SK-N-SH (cell line): ENCODE results near the gene ZFP36. TPM values are rescaled to one million over a fixed set of nuclear protein-coding genes. Genes with fewer than 3 reads are reported as not detected.

Source experiments
- CTCF ChIA-PET: fragments of 300-600, 350-600 bp; formaldehyde crosslinking; extraction: SDS; loops from one replicate; lab custom pipeline; 2021; lab: Yijun Ruan, JAX
- POLR2A ChIA-PET: fragments of 350-600 bp; sonication (Branson Sonifier 250); formaldehyde crosslinking; extraction: SDS; loops from one replicate; lab custom pipeline; 2020; ENCODE audit warnings: antibody characterized with exemption, inconsistent platforms; lab: Yijun Ruan, JAX
- DNase-seq: peaks from one replicate; pipeline ENCODE4 v3.0.0; 2012
- H2AFZ ChIP-seq: fragments of 200-600 bp; sonication (generic); 2 replicates; pipeline ENCODE4 v1.8.1; 2016; ENCODE audit warnings: antibody characterized with exemption, mild to moderate bottlenecking, low read depth
- H3F3A ChIP-seq: fragments of 200-600 bp; sonication (generic); replicated peaks from 2 replicates; pipeline ENCODE3; 2016; ENCODE audit warnings: antibody characterized with exemption, mild to moderate bottlenecking; ENCODE audit not compliant: insufficient read depth
- H3K27ac ChIP-seq, 2 experiments: fragments of 200-500 bp in 1 of 2; fragments of 200-600 bp in 1 of 2; sonication (Bioruptor generic) in 1 of 2; sonication (generic), shearing (Covaris generic) in 1 of 2; 2 replicates each; pipeline versions ENCODE4 v1.5.1 to v1.6.1; 2014 to 2016; ENCODE audit warnings: low read depth in 2 of 2, inconsistent platforms in 1 of 2, low read length in 1 of 2, mild to moderate bottlenecking in 1 of 2, mixed read lengths in 1 of 2
- H3K27me3 ChIP-seq: fragments of 200-600 bp; sonication (generic), shearing (Covaris generic); 2 replicates; pipeline ENCODE4 v1.6.1; 2016; ENCODE audit warnings: mixed run types; ENCODE audit not compliant: insufficient read depth
- H3K36me3 ChIP-seq, 2 experiments: fragments of 200-500 bp in 1 of 2; fragments of 200-600 bp in 1 of 2; sonication (Bioruptor generic) in 1 of 2; sonication (generic) in 1 of 2; replicated peaks in 1 of 2; 2 replicates each; pipeline versions ENCODE3 to v1.5.1; 2014 to 2016; ENCODE audit warnings: low read length in 1 of 2, mild to moderate bottlenecking in 1 of 2; ENCODE audit not compliant: insufficient read depth in 2 of 2, control insufficient read depth in 1 of 2
- H3K4me1 ChIP-seq, 2 experiments: fragments of 200-500 bp in 1 of 2; fragments of 200-600 bp in 1 of 2; sonication (Bioruptor generic) in 1 of 2; sonication (generic), shearing (Covaris generic) in 1 of 2; 2 replicates each; pipeline versions ENCODE4 v1.5.1 to v1.6.1; 2014 to 2016; ENCODE audit warnings: low read depth in 1 of 2, low read length in 1 of 2, mixed run types in 1 of 2; ENCODE audit not compliant: insufficient read depth in 2 of 2, control insufficient read depth in 1 of 2
- H3K4me2 ChIP-seq: fragments of 200-600 bp; sonication (generic), shearing (Covaris generic); 2 replicates; pipeline ENCODE4 v1.6.1; 2017; ENCODE audit warnings: mixed run types
- H3K4me3 ChIP-seq, 2 experiments: fragments of 200-500 bp in 1 of 2; fragments of 200-600 bp in 1 of 2; sonication (Bioruptor generic) in 1 of 2; sonication (generic), shearing (Covaris generic) in 1 of 2; 2 replicates each; pipeline versions ENCODE4 v1.5.1 to v1.8.1; 2014 to 2016; ENCODE audit warnings: low read depth in 2 of 2, inconsistent platforms in 1 of 2, low read length in 1 of 2, mild to moderate bottlenecking in 1 of 2, mixed read lengths in 1 of 2, moderate library complexity in 1 of 2
- H3K79me2 ChIP-seq: fragments of 200-600 bp; sonication (generic); 2 replicates; pipeline ENCODE4 v1.8.1; 2017; ENCODE audit warnings: mild to moderate bottlenecking; ENCODE audit not compliant: insufficient read depth
- H3K9ac ChIP-seq: fragments of 200-600 bp; sonication (generic); 2 replicates; pipeline ENCODE4 v1.6.1; 2017; ENCODE audit warnings: mixed run types
- H3K9me2 ChIP-seq: fragments of 200-600 bp; sonication (generic); 2 replicates; pipeline ENCODE4 v1.6.1; 2017; ENCODE audit warnings: mixed run types
- H3K9me3 ChIP-seq: fragments of 200-600 bp; sonication (generic); 2 replicates; pipeline ENCODE4 v1.6.1; 2017; ENCODE audit warnings: mixed run types, mild to moderate bottlenecking, moderate library complexity
- H4K20me1 ChIP-seq: fragments of 200-600 bp; sonication (generic); 2 replicates; pipeline ENCODE4 v1.6.1; 2017; ENCODE audit warnings: mild to moderate bottlenecking, mixed run types; ENCODE audit not compliant: insufficient read depth
- ELF1 ChIP-seq: IDR thresholded peaks from 2 replicates; pipeline ENCODE4 v1.4.0; 2012
- EP300 ChIP-seq, 2 experiments: IDR thresholded peaks; 2 replicates each; pipeline versions ENCODE4 v1.4.0 to v1.6.1; 2012; ENCODE audit warnings: borderline replicate concordance in 1 of 2, low read depth in 1 of 2, low read length in 1 of 2
- FOSL2 ChIP-seq: IDR thresholded peaks from 2 replicates; pipeline ENCODE4 v1.4.0; 2012; ENCODE audit warnings: low read depth, mild to moderate bottlenecking, moderate library complexity, borderline replicate concordance
- FOXM1 ChIP-seq: IDR thresholded peaks from 2 replicates; pipeline ENCODE4 v1.4.0; 2012; ENCODE audit warnings: low read depth, mild to moderate bottlenecking
- GABPA ChIP-seq: IDR thresholded peaks from 2 replicates; pipeline ENCODE4 v1.4.0; 2012; ENCODE audit warnings: low read depth, mild to moderate bottlenecking
- GATA2 ChIP-seq: sonication (generic); formaldehyde crosslinking; IDR thresholded peaks from 2 replicates; pipeline ENCODE4 v1.5.0; 2020; ENCODE audit warnings: mild to moderate bottlenecking, missing genetic modification reagents
- JUND ChIP-seq: IDR thresholded peaks from 2 replicates; pipeline ENCODE4 v1.4.0; 2012
- NFIC ChIP-seq: IDR thresholded peaks from 2 replicates; pipeline ENCODE4 v1.4.0; 2012; ENCODE audit warnings: borderline replicate concordance
- POLR2AphosphoS5 ChIP-seq: IDR thresholded peaks from 2 replicates; pipeline ENCODE4 v1.6.1; 2012; ENCODE audit warnings: low read depth, low read length
- RXRA ChIP-seq: IDR thresholded peaks from 2 replicates; pipeline ENCODE4 v1.4.0; 2012; ENCODE audit warnings: low read depth, mild to moderate bottlenecking, borderline replicate concordance
- SMC3 ChIP-seq: IDR thresholded peaks from 2 replicates; pipeline ENCODE4 v1.6.1; 2012; ENCODE audit warnings: low read depth, low read length, improper control_type of control experiment
- TCF12 ChIP-seq: IDR thresholded peaks from 2 replicates; pipeline ENCODE4 v1.4.0; 2012
- WGBS: methylation state at CpG from one replicate; pipeline ENCODE4 v1.1.6; 2017; ENCODE audit warnings: low lambda C conversion rate; 5-methylcytosine and 5-hydroxymethylcytosine counted together
- polyA plus RNA-seq, 3 experiments: library from polyadenylated mRNA; depleted of rRNA; stranded (reverse); fragments of >200 nt; gene quantifications; 2 replicates each; pipeline ENCODE4 v1.2.3, GENCODE V29; 2012
- TF ChIP-seq, protein P1 (sequence below): IDR thresholded peaks from 2 replicates; pipeline ENCODE4 v1.4.0; 2012; ENCODE audit warnings: low read depth, borderline replicate concordance
- TF ChIP-seq, protein P2 (sequence below): fragments of 150-350 bp; IDR thresholded peaks from 2 replicates; pipeline ENCODE4 v1.6.1; 2017; ENCODE audit warnings: antibody characterized with exemption, low read length, low read depth, borderline replicate concordance
- TF ChIP-seq, protein P3 (sequence below): IDR thresholded peaks from 2 replicates; pipeline ENCODE4; 2012
- TF ChIP-seq, protein P4 (sequence below): fragments of 200-600 bp; sonication (generic); IDR thresholded peaks from 2 replicates; pipeline ENCODE4 v1.6.1; 2017; ENCODE audit warnings: antibody characterized with exemption, mild to moderate bottlenecking, moderate library complexity
- TF ChIP-seq, protein P5 (sequence below): IDR thresholded peaks from 2 replicates; pipeline ENCODE4 v1.4.0; 2012; ENCODE audit warnings: low read depth
- TF ChIP-seq, protein P6 (sequence below): fragments of 150-350 bp; IDR thresholded peaks from 2 replicates; pipeline ENCODE4 v1.6.1; 2016; ENCODE audit warnings: mild to moderate bottlenecking, low read depth, low read length

Gene ZFP36
- polyA plus RNA-seq, 1 of the 3 experiments (the other 2 are of a cell fraction) = 49.3 TPM

DNA sequence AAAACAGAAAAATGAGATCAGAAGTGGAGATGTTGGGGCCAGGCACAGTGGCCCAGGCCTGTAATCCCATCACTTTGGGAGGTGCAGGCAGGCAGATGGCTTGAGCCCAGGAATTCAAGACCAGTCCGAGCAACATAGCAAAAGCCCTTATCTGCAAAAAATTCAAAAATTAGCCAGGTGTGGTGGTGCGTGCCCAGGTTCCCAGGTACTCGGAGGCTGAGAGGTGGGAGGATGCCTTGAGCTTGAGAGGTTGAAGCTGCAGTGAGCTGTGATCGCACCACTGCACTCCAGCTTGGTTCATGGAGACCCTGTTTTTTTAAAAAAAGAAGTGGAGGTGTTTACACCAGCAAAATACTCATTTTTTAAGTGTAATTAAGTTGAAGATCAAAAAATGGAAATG, 6.6 kb upstream of the ZFP36 start:
- Histone ChIP-seq H3K4me3 (no peak overlapping the region), H3K27ac (no peak overlapping the region), H3K79me2 (peaks cover 8% of the 10 kb centered on the region; the same call in 1 of the 2 replicates), H3F3A (peaks cover 44% of the 10 kb centered on the region), H3K9me3 (no peaks in the 10 kb centered on the region), H3K36me3 (no peaks in the 10 kb centered on the region), H3K9ac (no peak overlapping the region), H3K4me2 (no peak overlapping the region), H2AFZ (no peak overlapping the region), H3K27me3 (no peaks in the 10 kb centered on the region), H3K4me1 (peaks cover 19 to 36% of the 10 kb centered on the region in 2 experiments; a peak in 3 of 4 replicates), H3K9me2 (no peaks in the 10 kb centered on the region), H4K20me1 (no peaks in the 10 kb centered on the region)
- ChIA-PET POLR2A (interaction anchor here (0.7 to 1.6 kb wide), 3 partner anchors 8 to 35 kb away, joined by 3 read pairs; partner anchors contain the start of gene PAF1), CTCF (interaction anchor here (6.5 kb wide), 1 partner anchor 12 kb away, joined by 106 read pairs; the partner anchor contains the start of gene PLEKHG2)
- DNase-seq = no peak
- TF ChIP-seq JUND (no peak), SMC3 (no peak), GATA2 (CRISPR knock-in tag) (no peak), ELF1 (no peak), POLR2AphosphoS5 (no peak), GABPA (no peak), EP300 (IDR thresholded peaks at IDR 0.05; ENCODE audit: borderline replicate concordance in 1 of 2, low read depth in 1 of 2, low read length in 1 of 2) (no peak), FOXM1 (no peak), NFIC (no peak), RXRA (no peak), TCF12 (no peak), FOSL2 (no peak)
- TF ChIP-seq, protein P1, sequence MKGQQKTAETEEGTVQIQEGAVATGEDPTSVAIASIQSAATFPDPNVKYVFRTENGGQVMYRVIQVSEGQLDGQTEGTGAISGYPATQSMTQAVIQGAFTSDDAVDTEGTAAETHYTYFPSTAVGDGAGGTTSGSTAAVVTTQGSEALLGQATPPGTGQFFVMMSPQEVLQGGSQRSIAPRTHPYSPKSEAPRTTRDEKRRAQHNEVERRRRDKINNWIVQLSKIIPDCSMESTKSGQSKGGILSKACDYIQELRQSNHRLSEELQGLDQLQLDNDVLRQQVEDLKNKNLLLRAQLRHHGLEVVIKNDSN = no peak
- TF ChIP-seq, protein P2, sequence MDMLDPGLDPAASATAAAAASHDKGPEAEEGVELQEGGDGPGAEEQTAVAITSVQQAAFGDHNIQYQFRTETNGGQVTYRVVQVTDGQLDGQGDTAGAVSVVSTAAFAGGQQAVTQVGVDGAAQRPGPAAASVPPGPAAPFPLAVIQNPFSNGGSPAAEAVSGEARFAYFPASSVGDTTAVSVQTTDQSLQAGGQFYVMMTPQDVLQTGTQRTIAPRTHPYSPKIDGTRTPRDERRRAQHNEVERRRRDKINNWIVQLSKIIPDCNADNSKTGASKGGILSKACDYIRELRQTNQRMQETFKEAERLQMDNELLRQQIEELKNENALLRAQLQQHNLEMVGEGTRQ = no peak
- TF ChIP-seq, protein P3, sequence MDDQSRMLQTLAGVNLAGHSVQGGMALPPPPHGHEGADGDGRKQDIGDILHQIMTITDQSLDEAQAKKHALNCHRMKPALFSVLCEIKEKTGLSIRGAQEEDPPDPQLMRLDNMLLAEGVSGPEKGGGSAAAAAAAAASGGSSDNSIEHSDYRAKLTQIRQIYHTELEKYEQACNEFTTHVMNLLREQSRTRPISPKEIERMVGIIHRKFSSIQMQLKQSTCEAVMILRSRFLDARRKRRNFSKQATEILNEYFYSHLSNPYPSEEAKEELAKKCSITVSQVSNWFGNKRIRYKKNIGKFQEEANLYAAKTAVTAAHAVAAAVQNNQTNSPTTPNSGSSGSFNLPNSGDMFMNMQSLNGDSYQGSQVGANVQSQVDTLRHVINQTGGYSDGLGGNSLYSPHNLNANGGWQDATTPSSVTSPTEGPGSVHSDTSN = no peak
- TF ChIP-seq, protein P4, sequence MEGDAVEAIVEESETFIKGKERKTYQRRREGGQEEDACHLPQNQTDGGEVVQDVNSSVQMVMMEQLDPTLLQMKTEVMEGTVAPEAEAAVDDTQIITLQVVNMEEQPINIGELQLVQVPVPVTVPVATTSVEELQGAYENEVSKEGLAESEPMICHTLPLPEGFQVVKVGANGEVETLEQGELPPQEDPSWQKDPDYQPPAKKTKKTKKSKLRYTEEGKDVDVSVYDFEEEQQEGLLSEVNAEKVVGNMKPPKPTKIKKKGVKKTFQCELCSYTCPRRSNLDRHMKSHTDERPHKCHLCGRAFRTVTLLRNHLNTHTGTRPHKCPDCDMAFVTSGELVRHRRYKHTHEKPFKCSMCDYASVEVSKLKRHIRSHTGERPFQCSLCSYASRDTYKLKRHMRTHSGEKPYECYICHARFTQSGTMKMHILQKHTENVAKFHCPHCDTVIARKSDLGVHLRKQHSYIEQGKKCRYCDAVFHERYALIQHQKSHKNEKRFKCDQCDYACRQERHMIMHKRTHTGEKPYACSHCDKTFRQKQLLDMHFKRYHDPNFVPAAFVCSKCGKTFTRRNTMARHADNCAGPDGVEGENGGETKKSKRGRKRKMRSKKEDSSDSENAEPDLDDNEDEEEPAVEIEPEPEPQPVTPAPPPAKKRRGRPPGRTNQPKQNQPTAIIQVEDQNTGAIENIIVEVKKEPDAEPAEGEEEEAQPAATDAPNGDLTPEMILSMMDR = no peak
- TF ChIP-seq, protein P5, sequence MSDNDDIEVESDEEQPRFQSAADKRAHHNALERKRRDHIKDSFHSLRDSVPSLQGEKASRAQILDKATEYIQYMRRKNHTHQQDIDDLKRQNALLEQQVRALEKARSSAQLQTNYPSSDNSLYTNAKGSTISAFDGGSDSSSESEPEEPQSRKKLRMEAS = no peak
- TF ChIP-seq, protein P6, sequence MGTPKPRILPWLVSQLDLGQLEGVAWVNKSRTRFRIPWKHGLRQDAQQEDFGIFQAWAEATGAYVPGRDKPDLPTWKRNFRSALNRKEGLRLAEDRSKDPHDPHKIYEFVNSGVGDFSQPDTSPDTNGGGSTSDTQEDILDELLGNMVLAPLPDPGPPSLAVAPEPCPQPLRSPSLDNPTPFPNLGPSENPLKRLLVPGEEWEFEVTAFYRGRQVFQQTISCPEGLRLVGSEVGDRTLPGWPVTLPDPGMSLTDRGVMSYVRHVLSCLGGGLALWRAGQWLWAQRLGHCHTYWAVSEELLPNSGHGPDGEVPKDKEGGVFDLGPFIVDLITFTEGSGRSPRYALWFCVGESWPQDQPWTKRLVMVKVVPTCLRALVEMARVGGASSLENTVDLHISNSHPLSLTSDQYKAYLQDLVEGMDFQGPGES = no peak
- 98% methylated on average over 4 of the region's 4 CpGs for WGBS
